ENCODE data around the gene OR56A5.

- TF ChIP-seq CTCF (IDR thresholded peaks at IDR 0.05), result no peak
- TF ChIP-seq EP300 (IDR thresholded peaks at IDR 0.05), result no peak
These were observed 43.9 kb upstream of the OR56A5 start for GRCh38 chr11:6012035-6012668.

Data from stomach (tissue), 4 donors.